ENCODE measurements around the gene COG2. TPM values are rescaled to one million over a fixed set of nuclear protein-coding genes. Genes with fewer than 3 reads are reported as not detected.

COG2 gene
- polyA plus RNA-seq, 4 donors: 31.5 to 37.9 (median 33.3) TPM

DNA sequence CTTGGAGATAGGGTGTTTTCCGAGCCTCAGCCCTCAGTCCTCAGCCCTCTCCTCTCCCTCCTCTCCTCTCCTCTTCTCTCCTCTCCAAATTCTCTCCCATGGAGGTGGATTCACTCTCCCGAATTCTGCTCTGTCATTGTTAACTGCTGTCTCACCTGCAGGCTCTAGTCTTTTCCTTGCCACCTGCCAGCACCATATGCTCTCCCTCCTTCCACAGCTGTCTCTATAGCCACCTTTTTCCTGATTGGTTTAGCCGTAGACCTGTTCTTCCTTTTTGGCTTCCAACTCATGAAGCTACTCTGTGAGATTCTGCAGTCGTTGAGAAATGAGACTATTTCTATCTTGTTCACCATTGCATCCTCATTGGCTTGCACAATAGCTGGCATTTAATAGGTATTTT, 19.7 kb downstream of the COG2 start:
- DNase-seq (ENCODE audit: low read depth in 4 of 4, low spot score in 3 of 4): no peak

DNA sequence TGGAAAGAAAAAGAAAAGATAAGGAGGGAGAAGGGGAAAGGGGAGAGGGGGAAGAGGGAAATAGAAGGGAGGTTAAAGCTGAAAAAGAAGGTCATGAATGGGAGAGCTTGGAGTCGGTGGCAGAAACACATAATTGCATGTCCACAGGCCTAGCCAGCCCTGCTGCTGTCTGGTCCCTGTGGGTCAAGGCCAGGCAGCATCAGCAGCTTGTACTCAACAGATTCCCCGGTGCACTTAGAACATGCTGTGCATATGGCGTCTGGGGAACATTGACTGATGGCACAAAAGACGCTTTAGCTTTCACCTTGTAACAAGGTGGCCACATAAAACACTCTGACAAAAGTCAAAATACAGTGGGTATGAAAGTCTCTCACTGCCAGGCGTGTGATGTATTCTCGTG, 25.9 kb downstream of the COG2 start:
- DNase-seq (ENCODE audit: low read depth in 4 of 4, low spot score in 3 of 4): no peak

DNA sequence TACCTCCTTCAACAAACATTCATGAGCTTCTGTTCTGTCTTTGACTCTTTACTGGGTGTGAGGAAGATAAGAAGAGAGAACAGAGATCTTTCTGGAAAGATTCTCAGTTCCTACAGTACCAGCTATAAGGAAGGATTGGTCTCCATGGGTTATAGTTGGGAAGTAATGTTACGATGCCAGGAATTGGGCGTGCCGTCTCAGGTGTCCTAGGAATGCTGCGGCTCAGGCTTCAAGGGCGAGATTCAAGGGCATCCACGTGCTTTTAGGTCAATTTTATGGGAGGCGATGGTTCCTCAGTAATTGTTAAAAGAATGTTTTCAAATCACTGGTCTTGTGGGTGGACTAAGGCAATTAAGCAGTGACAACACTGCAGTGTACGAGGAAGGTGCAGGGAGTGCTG, 27.3 kb downstream of the COG2 start:
- DNase-seq (ENCODE audit: low read depth in 4 of 4, low spot score in 3 of 4): no peak

DNA sequence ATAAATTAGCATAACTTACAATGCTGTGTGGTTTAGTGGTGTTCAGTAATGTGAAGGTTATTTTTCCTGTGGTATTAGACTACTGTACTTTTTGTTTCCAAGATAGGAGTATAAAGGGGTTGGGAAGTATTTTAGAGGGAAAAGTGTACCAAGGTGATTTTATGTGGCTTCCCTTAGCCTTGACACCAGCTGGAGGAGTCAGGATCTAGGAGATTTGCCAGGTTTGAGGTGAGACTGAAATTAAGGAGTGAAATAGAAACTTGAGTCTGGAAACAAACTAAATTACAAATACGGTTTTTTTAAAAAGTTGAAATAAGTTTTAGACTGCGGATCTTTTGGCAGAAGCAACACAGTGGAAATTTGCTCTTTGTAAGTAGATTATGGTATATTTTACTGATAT, 32.3 kb downstream of the COG2 start:
- no peak for DNase-seq (ENCODE audit: low read depth in 4 of 4, low spot score in 3 of 4)

DNA sequence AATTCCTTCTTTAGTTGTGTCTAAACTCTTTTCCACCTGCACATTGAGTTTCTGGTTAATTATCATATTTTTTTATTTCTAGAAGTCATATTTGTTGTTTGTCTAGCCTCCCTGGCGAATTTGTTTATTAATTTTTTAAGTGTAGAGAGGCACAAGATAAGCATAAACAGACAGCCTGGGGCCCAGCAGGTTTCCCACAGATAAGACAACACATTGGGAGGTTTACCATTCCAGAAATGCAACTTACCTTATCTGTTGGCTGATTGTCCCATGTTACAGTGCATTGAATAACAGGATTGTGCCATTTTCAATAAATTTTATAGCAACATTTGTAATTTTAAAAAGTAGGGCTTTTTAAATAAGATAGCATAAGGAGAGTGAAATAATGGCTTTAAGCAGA, 34.9 kb downstream of the COG2 start:
- no peak for DNase-seq (ENCODE audit: low read depth in 4 of 4, low spot score in 3 of 4)

DNA sequence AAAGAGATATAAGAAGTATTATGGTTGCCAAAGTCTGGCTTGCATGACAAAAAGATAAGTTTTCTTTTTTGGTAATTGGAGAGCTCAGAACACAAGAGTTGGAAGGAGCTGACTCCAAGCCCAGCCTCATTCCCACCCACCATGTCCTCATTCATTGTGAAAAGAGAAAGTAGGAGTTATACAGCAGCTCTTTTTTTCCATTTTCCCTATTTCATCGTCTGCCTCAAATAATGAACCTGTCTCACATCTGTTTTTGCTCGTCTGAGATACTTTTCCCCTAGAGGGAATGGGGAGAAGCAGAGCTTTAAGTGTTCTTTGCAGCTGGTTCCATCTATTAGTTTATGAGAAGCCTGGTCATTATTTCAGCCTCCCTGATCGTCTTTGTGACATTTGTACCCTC, 36.9 kb downstream of the COG2 start:
- no peak for DNase-seq (ENCODE audit: low read depth in 4 of 4, low spot score in 3 of 4)

DNA sequence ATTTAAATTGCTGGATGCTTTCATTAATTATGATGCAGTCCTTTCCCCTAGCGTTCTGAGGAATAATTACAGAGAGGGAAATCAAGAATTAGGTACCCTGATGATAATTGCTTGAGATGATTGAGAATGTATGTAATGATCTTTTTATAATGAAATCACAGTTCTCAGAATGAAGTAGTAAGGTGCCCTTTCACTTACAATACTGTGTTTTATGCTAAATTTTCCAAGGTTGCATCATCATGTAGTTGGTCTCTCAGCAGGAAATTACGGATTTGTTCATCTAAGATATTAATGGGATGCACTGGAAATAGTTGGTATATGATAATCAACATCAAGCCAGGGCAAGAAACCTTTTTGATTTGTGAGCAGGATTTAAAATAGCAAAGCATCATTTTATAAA, 37.5 kb downstream of the COG2 start:
- no peak for DNase-seq (ENCODE audit: low read depth in 4 of 4, low spot score in 3 of 4)

DNA sequence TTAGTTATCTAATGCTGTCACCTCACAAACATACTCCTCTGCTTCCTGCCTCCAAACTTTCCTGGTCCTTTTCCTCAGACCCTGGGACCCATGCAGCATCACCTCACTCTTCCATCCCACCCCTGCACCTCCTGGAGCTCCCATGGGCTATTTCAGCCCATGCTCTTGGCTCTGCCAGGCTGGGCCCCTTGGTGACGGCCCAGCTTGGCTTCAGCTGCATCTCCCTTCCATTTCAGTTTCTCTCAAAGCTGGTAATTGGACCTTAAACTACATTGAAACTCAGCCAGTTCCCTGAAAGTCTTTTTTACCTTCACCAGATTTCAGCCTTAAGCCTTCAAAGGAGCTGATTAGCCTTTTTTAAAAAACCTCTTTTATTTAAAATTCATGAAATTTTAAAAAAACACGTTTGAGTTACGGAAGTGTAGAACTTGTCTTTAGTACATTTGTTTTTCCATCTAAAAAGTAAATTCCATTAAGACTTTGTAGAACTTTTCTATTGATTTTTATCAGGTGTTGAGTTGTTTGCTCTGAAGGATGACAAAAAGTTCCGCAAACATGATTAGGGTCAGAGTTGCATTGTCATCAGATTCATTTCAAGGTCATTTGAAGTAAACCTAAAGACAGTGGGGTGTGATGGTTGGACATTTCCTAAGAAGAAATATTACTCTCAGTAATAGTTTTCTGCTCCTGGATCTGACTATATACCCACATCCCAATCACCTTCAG, 38.2 kb downstream of the COG2 start:
- DNase-seq (ENCODE audit: low read depth in 4 of 4, low spot score in 3 of 4): no peak

DNA sequence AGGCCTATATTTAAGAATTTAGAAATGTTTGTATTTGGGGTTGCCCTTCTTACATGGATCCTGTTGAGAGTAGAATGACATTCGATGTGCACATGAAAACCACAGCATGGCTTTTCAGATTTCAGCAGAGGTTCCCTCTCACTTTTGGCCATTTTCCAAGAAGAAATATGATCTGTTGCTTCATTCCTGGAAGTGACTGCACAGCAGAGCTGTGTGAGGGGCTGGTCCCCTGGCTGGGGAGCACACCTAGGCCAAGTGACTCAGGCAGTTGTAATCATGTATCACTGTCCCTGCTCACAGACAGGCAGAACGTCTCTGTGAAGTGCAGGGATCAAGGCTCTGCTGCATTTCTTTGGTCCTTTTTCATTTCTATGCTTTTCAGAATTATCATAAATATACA, 39.3 kb downstream of the COG2 start:
- DNase-seq (ENCODE audit: low read depth in 4 of 4, low spot score in 3 of 4): peak in 3 of 4 donors; percentile 7 to 13 (median 10)

DNA sequence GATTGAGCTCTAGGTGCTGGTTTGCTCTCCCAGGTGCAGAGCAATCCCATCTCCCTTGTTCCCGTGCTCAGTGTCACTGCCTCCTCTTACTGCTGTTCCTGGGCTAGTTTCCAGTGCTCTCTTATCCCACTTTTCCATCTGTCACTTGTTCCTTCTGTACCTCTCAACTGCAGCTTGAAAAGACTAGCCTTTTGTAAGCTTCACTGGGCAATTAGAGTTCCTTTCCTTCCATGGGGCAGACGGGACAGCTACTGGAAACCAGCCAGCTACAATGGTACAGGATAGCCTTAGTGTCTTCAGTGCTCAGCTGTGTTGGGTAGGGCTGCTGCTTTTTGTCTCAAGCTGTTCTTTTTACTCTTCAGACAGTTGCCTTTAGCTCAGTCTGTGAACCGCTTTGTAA, 40.0 kb downstream of the COG2 start:
- no peak for DNase-seq (ENCODE audit: low read depth in 4 of 4, low spot score in 3 of 4)

DNA sequence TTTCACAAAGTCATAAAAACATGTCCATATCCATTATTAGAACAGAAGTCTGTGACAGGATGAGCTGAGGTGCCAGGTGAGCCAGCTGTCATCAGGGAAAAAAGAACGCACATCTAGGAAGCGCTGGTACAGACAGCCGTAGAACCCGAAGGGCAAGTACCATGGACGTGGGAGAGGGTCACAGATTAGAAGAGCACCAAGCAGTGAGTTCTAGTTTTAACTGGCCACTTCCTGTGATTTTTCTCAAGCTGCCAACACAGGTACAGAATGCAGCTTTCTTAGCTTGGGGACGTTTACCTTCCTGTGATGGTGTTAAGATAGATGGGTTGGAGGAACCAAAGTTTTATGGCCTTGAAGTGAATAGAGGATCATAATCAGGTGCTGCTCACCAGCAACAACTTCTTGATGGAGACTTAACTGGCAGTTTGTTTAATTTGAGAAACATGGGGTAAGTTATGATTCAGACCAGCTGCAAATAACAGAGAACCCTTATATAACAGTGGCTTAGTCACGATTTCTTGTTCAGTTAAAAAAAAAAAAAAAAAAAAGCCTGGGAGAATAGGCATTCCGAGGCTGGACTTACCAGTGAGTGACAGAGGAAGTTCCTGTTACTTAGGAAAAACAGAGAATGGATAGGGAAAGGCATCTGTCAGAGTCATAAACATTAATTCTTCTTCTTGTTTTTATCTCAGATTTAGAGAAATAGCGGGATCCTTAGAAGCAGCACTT, 40.8 kb downstream of the COG2 start:
- DNase-seq (ENCODE audit: low read depth in 4 of 4, low spot score in 3 of 4): no peak

DNA sequence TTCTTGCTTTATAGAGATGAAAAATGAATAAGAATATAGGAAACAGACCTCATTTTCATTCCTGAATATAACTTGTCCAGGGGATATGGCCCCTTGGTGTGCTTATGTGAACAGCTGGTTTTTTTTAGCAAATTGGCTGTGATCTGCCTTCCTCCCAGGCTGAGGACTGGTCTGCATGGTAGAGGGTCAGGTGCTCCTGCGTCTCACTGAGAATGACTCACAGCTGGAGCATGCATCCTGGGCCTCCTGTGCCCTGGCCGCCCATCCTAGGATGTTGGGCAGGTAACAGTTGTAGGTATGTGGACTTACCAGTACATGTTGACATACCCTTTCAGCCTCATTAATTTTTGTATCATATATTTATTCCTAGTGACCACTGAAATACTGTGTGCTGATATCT, 41.9 kb downstream of the COG2 start:
- DNase-seq (ENCODE audit: low read depth in 4 of 4, low spot score in 3 of 4): no peak

DNA sequence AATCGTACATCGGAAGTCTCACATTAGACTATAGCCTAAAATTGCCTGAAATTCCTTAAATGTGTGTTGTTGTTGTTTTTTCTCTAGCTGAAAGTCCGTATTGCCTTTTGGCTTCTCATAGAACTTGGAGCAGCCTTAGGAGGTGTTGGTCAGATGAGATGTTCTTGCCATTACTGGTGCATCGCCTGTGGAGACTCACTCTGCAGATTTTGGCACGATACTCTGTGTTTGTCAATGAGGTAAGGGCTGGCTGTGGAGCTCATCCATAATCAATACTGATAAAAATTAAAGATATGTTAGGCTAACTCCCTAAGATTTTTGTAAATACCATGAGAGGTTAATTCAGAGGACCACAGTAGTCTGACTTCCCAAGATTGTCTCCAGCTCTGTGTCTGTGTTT, 42.7 kb downstream of the COG2 start:
- DNase-seq (ENCODE audit: low read depth in 4 of 4, low spot score in 3 of 4): no peak

DNA sequence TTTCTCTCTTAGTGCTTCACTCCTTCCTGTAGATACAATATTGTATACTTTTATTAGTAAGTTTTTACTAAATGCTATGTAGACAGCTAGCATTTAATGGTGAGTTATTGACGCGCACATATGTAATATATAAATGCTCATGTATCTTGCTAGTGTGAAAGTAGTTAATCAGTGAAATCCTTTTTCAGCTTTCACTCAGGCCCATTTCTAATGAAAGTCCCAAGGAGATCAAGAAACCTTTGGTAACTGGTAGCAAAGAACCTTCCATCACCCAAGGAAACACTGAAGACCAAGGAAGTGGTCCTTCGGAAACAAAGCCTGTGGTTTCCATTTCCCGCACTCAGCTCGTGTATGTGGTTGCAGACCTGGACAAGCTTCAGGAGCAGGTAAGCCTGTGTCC, 44.5 kb downstream of the COG2 start:
- no peak for DNase-seq (ENCODE audit: low read depth in 4 of 4, low spot score in 3 of 4)

DNA sequence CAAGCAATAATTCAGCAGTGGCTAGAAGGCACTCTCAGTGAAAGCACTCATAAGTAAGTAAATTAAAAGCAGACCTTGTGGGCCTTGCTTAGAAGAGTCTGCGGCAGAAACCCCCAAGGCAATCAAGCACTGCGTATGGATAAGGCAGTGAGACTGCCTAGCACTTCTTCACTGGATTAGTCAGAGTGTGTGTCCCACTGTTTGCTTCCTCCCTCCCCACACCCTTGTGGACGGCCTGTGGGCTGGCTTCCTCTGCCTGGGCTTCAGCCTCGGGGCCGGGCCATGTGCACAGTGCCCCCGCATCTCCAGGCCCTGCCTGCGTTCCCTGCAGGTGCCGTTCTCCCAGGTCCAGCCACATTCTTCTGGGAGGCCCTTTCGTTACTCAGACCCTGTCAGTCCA, 47.8 kb downstream of the COG2 start:
- no peak for DNase-seq (ENCODE audit: low read depth in 4 of 4, low spot score in 3 of 4)

DNA sequence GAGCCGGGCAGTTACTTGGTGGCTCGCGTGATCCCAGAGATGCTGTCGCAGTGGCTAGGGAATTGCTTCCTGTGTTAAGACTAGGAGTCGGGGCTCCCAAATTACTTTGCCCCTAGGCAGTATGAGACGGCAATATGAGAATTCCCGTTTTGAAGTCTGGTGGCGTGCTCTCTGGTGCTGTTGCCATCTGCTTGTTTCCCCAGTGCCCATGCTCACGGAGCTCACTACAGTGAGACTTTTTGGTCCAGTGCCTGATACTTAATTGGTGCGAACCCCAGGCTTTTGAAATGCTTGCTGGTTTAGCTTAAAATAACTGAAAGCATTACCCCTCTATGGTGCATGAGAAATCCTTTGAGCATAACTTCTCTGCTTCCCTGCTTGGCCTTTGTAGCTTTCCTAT, 49.3 kb downstream of the COG2 start:
- DNase-seq (ENCODE audit: low read depth in 4 of 4, low spot score in 3 of 4): no peak

DNA sequence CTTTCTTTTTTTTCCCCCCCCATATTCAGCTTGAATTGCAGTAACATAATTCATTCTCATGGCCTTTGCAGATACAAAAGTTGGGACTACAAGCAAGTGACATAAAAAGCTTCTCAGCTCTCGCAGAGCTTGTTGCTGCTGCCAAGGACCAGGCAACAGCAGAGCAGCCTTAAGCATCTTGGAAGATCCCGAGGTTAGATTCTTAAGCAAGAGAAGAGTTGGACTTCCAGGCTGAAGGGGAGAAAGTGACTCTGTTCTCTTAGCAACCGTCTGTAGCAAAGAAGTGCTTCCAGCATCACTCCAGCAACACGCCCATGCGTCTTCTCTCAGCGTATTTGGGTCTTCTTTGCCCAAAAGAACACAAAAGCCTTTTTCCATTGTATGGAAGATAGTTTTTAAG, 50.9 kb downstream of the COG2 start:
- no peak for DNase-seq (ENCODE audit: low read depth in 4 of 4, low spot score in 3 of 4)

DNA sequence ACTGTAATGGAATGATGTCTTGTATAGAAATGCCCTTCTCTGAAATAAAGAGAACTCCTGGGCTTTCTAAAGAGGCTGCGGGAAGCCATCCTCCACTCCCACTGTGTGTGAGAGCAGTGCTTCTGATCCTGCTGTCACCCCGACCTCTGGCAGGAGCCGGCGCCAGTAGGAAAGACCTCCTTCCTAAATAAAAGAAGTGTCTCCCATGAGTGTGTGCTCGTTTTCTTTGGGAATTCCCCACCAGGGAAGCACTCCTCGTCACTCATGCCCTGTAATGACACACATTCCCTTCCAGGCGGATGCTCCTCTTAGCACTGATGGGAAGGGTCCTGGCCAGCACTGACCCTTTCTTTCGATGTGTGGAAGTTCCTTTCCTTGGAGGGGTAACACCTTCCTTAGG, 51.5 kb downstream of the COG2 start:
- DNase-seq (ENCODE audit: low read depth in 4 of 4, low spot score in 3 of 4): no peak

DNA sequence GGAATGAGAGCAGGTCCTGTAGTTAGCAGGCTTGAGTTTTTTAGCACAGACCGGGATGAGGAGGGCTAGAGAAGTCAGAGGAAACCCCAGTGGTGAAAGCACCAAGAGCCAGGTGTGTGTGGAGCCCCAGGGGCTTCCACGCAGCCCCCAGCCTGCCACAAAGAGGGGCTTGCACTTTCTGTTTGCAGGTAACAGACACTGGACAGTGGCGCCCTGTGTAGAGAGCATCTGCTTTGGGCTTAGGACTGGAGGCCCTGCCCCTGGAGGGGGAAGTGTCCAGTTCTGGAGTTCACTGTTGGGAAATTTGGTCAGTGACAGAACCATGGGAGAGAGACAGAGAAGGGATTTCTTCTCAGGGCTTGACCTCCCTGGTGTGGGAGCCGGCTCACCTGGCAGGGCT, 52.2 kb downstream of the COG2 start:
- DNase-seq (ENCODE audit: low read depth in 4 of 4, low spot score in 3 of 4): no peak

DNA sequence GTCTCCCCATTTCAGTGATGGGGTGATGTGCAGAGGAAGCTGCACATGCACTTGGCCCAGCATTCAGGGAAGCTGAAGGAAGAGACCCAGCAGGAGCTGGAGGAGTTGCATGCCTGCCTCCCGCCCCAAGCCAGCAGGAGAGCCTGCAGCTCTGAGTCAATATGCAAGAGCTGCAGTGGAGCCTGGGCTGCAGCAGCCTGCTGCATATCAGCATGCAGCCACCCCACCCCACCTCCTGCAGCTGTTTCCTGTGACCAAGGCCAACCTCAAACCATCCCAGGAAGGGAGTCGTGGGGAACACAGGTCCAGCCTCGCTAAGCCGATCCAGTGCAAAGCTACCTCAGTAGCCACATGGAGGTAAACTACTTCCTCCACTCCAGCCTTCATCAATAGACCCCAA, 52.7 kb downstream of the COG2 start:
- no peak for DNase-seq (ENCODE audit: low read depth in 4 of 4, low spot score in 3 of 4)

DNA sequence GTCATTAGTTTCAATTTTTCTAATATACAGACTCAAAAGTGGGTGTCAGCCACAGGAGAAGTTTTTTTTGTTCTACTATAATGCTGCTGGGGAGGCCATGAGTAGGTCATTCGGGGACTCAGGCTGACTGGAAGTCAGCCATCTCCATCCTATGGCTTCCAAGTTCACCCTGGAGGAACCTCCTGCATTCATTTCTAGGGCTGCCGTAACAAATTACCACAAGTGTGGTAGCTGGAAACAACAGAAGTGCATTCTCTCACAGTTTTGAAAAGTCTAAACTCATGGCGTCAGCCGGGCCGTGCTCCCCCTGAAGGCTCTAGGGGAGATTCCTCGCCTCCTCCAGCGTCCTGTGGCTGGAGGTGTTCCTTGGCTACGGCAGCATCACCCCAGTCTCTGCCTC, 53.9 kb downstream of the COG2 start:
- no peak for DNase-seq (ENCODE audit: low read depth in 4 of 4, low spot score in 3 of 4)

DNA sequence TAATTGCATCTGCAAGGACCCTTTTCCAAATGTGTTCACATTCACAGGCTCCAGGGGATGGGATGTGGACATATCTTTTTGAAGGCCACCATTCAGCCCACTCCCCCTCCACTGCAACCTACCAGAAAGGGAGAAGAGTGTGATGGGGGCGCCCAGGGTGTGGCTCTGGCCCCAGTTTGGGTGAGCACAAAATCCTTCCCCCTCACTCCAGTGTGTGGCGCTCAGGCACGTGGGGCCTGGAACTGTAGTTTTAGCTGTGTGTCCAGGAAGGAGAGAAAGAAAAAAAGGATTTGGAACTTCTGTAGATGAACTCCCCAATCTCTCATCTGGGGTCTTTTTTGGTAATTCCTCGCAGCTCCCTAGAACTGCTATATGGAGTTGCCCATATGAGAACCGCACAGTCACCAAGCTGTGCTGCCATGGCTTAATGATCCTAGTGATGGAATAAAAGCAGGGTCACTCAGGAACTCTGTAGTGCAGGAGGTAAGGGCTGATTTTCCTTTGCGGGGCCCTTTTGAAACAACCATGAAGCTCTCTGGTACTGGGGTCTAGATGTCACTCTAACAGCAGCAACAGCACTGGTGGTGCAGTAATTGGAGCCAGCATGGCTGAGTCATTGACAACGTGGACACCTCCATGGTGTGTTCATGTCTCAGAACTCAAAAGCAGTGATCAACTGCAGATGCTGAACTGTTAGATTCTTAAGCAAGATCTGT, 54.6 kb downstream of the COG2 start:
- DNase-seq (ENCODE audit: low read depth in 4 of 4, low spot score in 3 of 4): no peak

All from right renal pelvis (tissue), 4 donors.